ENCODE results near the gene SCGB1D1.

SCGB1D1 gene

GRCh38 chr11:62190011-62190410 lies at the start of gene SCGB1D1:
Gene SCGB1D1, plus strand, starts transcription at chr11:62190216. Its CDS starts 69 bp downstream, at chr11:62190285.
- no peak for DNase-seq (ENCODE audit: low read depth)

GRCh38 chr11:62140304-62141110 lies 49.5 kb upstream of the SCGB1D1 start:
- DNase-seq (ENCODE audit: low read depth) = no peak

GRCh38 chr11:62141111-62142042 lies 48.6 kb upstream of the SCGB1D1 start:
- DNase-seq (ENCODE audit: low read depth) = no peak

- DNase-seq (ENCODE audit: low read depth) = no peak
These were observed 48.0 kb upstream of the SCGB1D1 start for GRCh38 chr11:62142043-62142375.

GRCh38 chr11:62142921-62143320 lies 47.1 kb upstream of the SCGB1D1 start:
- no peak for DNase-seq (ENCODE audit: low read depth)

GRCh38 chr11:62143727-62144126 lies 46.3 kb upstream of the SCGB1D1 start:
- no peak for DNase-seq (ENCODE audit: low read depth)

DNA sequence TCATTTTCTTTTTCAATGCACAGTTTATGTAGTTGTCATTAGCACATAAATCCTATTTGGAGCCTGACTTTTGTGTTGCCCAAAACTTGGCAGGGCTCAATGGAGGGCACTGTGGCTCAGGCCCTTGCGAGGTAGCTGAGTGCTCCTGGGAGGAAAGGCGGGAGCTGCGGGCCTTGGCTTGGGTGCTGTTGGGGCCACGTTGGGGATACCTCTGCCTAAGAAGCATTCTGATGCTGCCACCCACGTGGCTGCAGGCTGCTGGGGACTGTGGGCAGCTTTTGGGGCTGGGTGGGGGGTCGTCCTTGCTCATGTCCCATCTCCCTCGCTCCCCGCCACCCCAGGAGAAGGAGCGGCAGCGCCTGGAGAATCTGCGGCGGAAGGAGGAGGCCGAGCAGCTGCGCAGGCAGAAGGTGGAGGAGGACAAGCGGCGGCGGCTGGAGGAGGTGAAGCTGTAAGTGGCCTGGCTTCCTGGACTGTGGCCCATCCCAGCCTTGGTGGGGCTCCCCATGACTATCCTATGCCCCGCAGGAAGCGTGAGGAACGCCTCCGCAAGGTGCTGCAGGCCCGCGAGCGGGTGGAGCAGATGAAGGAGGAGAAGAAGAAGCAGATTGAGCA lies 45.3 kb upstream of the SCGB1D1 start:
- no peak for DNase-seq (ENCODE audit: low read depth)

DNA sequence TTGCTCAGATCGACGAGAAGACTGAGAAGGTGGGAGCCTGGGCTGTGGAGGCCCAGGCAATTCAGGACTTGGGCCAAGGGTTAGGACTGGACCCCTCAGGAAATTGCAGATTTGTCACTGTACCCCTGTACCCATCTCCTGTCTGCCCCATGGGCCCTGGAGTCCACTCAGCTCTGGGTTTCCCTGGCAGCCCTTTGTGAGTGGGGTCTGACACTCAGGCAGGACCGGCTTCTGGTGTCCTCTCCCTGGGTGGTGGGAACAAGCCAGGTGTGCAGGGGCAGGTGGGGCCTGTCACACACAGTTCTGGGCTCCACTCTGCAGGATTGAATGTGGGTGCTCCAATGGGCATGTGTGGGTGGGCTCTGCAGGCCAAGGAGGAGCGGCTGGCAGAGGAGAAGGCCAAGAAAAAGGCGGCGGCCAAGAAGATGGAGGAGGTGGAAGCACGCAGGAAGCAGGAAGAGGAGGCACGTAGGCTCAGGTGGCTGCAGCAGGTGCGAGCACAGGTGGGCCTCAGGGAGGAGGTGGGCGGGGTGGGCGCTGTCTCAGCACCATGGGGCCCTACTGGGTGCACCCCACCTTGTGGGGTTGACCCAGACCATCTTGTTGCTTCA lies 44.6 kb upstream of the SCGB1D1 start:
- DNase-seq (ENCODE audit: low read depth) = no peak

DNA sequence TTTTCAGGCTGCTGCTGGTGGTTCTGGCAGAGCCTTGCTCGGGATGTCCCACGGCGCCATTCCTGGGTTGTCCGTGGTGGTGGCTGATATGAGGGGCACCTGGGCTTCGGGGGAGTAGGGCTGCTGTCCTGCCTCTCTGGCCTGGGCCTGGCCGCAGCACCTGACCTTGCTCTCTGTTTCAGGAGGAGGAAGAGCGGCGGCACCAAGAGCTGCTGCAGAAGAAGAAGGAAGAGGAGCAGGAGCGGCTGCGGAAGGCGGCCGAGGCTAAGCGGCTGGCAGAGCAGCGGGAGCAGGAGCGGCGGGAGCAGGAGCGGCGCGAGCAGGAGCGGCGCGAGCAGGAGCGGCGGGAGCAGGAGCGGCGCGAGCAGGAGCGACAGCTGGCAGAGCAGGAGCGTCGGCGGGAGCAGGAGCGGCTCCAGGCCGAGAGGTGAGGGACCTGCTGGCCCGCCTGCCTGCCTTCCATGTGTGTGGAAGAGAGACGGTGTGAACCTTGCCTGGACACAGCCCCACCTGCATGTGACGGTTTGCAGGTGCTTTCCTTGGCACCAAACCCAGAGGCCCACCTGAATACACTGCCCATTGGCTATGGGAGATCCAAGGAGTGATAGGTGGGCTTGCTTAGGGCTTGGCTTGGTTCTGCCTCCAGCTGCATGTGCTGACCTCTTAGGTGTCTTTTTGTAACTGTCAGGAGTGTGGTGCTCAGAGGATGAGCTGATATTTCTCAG lies 43.4 kb upstream of the SCGB1D1 start:
- no peak for DNase-seq (ENCODE audit: low read depth)

DNA sequence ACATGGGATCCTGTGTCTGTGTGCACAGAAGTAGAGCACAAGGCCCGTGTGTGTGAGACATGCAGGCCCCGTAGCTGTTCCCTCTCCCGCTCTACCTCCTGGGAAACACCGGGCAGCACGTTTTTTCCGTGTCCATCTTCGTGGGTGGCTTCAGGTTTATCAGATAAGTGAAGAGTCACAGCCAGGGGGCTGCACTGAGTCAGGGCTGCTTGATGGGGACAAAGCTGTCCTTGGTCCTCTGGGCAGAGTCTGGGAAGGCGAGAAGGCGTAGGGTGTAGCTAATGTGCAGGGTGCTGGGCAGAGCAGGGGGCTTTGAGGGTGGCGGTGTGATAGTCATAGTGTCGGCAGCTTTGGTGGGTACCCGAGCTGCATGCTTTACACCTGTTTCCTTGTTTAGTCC lies 42.5 kb upstream of the SCGB1D1 start:
- no peak for DNase-seq (ENCODE audit: low read depth)

- DNase-seq (ENCODE audit: low read depth) = no peak
These were observed 41.6 kb upstream of the SCGB1D1 start for GRCh38 chr11:62148271-62148980.

DNA sequence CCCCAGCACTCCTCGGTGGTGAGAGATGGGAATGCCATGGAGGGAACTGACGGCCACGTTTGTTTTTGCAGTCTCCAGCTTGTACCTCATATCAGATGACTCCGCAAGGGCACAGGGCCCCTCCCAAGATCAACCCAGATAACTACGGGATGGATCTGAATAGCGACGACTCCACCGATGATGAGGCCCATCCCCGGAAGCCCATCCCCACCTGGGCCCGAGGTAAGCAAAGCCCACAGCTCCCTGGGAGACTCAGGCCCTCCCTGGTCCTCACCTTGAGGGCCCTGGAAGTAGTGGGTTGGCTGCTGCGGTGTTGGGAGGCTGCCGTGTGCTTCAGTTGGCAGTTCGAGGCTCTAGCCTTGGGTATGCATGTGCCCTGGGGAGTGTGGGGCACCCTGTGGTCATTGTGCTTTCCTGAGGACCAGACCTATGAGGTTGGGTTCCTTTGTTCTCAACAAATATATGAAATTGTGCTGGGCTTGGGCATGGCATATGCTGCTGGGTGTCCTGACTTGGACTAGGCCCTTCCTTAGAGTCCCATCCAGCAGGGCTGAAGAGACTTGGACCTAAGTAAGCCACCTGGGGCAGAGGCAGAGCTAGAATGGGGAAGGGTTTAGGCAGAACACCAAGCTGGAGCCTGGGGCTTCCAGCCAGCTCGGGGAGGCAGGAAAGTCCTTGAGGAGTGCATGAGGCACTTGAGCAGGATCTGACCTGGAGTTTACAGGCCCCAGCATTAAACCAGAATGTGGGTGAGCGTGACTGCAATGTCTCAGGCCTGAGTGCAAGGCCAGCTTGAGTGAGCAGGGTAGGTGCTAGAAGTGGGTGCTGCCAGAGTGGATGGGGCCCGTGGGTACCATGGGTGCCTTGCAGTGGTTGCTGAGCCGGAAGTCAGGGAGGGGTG lies 39.8 kb upstream of the SCGB1D1 start:
- DNase-seq (ENCODE audit: low read depth) = no peak

DNA sequence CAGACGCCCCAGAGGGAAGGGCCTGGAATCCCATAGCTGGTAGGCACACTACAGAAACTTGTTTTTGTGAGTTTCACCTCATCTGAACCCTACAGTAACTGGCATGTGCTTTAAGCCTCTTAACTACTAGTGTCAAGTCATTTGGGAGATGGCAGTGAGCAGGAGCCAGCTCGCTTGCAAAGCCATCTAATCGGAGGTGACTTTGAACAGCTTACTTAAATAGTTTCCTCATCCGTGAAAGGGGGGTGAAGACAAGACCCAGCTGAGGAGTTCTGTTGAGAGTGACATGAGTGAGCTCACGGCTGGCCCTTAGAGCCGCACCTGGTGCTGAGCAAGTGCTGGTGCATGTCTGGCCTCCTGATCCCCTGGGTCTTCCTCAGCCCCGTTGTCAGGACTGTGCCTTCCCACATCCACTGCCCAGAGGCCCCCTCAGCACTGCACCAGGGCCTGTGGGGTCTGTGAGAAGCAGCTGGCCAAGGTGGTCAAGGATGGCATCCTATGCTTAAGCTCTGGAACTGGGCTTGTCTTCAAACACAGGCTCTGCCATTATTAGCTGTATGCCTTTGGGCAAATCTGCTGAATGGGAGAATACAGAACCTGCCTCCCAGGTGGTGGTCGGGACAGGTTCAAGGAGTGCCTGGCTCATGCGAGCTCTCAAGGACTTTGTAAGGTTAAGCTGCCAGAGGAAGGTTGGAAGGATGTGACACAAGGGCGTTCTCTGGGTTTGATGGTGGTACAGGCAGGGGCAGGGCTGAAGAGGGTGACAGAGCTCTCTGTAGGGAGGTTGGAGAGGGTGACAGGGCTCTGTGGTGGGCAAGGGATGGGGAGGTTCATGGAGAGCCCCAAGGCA lies 38.9 kb upstream of the SCGB1D1 start:
- DNase-seq (ENCODE audit: low read depth) = no peak

DNA sequence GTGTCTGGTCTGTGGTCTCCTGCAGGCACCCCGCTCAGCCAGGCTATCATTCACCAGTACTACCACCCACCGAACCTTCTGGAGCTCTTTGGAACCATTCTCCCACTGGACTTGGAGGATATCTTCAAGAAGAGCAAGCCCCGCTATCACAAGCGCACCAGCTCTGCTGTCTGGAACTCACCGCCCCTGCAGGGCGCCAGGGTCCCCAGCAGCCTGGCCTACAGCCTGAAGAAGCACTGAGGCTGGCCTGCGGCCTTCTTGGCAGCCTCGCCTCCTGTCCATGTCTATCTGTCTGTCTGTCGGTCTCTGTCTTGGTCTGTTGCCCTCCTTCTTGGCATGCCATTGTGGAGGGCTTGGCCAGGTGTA lies 38.3 kb upstream of the SCGB1D1 start:
- DNase-seq (ENCODE audit: low read depth) = no peak

DNA sequence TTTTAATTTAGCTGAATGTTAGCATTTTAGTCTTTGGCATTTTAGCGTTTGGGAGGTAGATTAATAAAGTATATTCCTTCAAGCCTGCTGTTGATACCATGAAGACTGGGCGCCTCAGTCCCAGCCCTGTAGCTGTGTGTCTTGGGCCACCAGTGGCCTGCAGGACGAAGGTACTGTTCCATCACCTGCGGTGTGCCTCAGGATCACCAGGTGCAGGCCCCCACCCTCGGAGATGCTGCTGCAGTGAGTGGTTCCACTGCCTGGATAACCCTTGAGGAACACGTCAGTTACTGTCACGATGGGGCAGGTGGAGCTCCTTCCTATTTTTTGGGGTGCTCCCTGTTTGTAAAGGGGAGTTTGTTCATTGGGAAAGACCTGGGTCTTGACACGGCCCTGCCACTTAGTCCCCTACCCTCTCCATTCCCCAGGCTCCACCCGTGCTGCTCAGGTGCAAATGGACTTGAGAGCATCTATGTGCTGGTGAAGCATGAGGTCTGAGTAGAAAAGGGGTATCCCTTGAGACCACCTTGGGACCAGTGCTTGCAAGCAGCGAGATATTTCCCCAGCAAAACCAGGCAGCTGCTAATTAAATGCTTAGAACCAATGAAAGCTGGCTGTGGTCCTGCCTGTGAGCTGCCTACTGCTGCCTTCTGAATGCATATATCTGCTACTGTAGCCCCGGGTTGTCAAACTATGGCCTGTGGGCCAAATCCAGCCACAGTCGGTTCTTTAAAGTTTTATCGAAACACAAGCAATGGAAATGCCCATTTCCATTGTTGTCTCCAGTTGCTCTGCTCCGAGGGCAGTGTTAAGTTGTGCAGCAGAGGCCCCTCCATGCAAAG lies 37.5 kb upstream of the SCGB1D1 start:
- DNase-seq (ENCODE audit: low read depth) = no peak

GRCh38 chr11:62153087-62153395 lies 37.0 kb upstream of the SCGB1D1 start:
- no peak for DNase-seq (ENCODE audit: low read depth)

DNA sequence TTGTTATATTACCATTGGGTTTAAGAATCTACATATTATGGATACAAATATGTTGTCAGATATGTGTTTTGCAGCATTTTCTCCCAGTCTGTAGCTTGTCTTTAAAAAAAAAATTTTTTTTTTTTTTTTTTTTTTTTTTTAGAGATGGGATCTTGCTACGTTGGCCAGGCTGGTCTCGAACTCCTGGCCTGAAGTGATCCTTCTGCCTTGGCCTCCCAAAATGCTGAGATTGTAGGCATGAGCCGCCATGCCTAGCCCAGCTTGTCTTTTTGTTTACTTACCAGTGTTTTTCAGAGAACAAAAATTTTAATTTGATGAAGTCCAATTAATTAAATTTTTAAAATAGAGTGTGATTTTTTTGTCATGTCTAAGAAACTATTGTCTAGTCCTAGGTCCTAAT lies 36.4 kb upstream of the SCGB1D1 start:
- DNase-seq (ENCODE audit: low read depth) = no peak

DNA sequence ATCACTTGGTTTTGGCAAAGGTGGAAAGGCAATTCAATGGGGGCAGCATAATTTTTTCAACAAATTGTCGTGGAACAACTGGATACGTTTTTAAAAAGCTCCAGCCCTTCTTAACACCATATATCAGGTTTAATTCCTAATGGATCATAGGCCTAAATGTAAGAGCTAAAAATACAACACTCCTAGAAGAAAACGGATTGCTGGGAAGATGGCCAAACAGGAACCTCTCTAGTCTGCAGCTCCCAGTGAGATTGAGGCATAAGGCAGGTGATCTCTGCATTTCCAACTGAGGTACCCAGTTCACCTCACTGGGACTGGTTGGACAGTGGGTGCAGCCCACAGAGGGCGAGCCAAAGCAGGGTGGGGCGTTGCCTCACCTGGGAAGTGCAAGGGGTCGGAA lies 32.4 kb upstream of the SCGB1D1 start:
- no peak for DNase-seq (ENCODE audit: low read depth)

All from activated T-cell treated with anti-CD3 and anti-CD28 coated beads for 24 hours (primary cell).